RWPE2 (cell line): ENCODE data around the gene DGCR8.

Experiments
- ATAC-seq: fragments of 200-7000 bp; cut with Tn5 transposase; 3 replicates; pipeline ENCODE4 v1.9.1; 2021; ENCODE audit warnings: low read depth
- DNase-seq: peaks from one replicate; pipeline ENCODE4 v3.0.0-alpha.2; 2020; ENCODE audit warnings: low spot score
- H3K27ac ChIP-seq: fragments of 450-650 bp; 2 replicates; pipeline ENCODE4 v1.5.1; 2017; ENCODE audit warnings: mild to moderate bottlenecking; ENCODE audit not compliant: poor library complexity, severe bottlenecking
- H3K27me3 ChIP-seq: fragments of 250-450 bp; sonication (Bioruptor Pico); 2 replicates; pipeline ENCODE4 v1.5.1; 2021; ENCODE audit warnings: mild to moderate bottlenecking, moderate library complexity; ENCODE audit not compliant: insufficient read depth, poor library complexity, severe bottlenecking
- H3K36me3 ChIP-seq: fragments of 250-450 bp; sonication (Bioruptor Pico); 2 replicates; pipeline ENCODE4 v1.5.1; 2020; ENCODE audit warnings: low read depth, mild to moderate bottlenecking, moderate library complexity
- H3K4me1 ChIP-seq: fragments of 250-450 bp; sonication (Bioruptor Pico); 2 replicates; pipeline ENCODE4 v1.5.1; 2021; ENCODE audit warnings: mild to moderate bottlenecking, moderate library complexity; ENCODE audit not compliant: insufficient read depth, poor library complexity, severe bottlenecking
- H3K4me3 ChIP-seq: fragments of 250-450 bp; sonication (Bioruptor Pico); 2 replicates; pipeline ENCODE4 v1.5.1; 2021; ENCODE audit warnings: mild to moderate bottlenecking, moderate library complexity; ENCODE audit not compliant: severe bottlenecking
- H3K9me3 ChIP-seq: fragments of 250-450 bp; sonication (Bioruptor Pico); 2 replicates; pipeline ENCODE4 v1.5.1; 2021; ENCODE audit warnings: mild to moderate bottlenecking, moderate library complexity; ENCODE audit not compliant: severe bottlenecking
- TF ChIP-seq, protein P1 (sequence below): fragments of 450-650 bp; IDR thresholded peaks from one replicate; pipeline ENCODE4 v1.5.1; 2017; ENCODE audit warnings: mild to moderate bottlenecking, moderate library complexity; ENCODE audit not compliant: poor library complexity, severe bottlenecking

The DGCR8 gene

DNA sequence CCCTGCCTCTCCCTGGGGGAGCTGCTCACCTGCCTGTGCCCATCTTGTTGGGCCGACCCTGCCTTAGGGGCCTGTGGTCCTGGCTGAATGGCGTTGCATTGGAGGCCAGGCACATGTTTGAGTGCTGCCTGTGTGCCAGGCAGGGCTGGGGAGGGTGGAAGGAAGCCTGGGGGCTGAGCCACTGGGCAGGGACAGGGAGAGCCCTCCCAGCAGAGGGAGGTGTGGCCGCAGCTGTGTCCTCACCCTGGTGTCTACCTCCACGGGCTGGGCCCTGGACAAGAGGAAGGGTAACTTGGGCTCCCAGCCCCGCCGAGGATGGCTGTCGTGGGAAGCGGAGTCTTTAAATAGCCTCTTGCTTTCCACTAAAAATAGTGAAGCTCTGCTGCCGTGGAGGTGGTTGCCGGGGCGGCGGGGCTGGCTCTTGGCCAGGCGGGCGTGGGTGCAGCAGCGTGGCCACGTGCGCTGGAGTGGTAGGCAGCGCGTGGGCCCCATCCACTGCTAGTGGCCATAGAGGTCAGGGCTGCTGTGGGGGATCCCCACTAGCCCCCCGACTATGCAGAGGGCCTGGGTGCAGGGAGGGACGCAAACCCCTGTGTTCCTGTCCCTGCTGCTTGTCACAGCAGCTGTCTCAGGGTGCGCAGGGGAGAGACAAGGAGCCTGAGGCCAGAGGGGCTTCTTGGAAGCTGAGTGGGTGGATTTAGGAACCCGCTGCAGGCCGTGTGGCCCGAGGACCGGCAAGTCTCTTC lies 57.8 kb downstream of the DGCR8 start:
- Histone ChIP-seq H3K36me3 (no peaks in the 10 kb centered on the region; the same call in 1 of the 2 replicates), H3K4me1 (no peaks in the 10 kb centered on the region), H3K27ac (no peak overlapping the region), H3K9me3 (no peaks in the 10 kb centered on the region), H3K27me3 (no peaks in the 10 kb centered on the region), H3K4me3 (no peak overlapping the region)
- DNase-seq (no peak), ATAC-seq (no peak)
- TF ChIP-seq, protein P1, sequence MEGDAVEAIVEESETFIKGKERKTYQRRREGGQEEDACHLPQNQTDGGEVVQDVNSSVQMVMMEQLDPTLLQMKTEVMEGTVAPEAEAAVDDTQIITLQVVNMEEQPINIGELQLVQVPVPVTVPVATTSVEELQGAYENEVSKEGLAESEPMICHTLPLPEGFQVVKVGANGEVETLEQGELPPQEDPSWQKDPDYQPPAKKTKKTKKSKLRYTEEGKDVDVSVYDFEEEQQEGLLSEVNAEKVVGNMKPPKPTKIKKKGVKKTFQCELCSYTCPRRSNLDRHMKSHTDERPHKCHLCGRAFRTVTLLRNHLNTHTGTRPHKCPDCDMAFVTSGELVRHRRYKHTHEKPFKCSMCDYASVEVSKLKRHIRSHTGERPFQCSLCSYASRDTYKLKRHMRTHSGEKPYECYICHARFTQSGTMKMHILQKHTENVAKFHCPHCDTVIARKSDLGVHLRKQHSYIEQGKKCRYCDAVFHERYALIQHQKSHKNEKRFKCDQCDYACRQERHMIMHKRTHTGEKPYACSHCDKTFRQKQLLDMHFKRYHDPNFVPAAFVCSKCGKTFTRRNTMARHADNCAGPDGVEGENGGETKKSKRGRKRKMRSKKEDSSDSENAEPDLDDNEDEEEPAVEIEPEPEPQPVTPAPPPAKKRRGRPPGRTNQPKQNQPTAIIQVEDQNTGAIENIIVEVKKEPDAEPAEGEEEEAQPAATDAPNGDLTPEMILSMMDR: no peak

DNA sequence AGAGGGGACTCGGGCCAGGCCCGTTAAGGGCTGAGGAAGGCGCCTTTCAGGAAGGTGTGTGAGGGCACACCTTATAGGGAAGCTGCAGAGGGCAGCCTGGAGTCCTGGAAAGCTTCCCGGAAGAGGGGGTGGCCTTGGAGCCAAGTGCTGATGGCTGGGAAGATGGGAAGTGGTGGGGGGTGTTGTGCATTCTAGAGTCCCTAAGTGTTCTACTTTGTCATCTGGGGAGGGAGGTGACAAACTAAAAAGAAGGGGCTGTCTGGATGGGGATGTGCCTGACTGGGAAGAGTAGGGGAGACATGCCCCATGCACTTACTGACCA lies 58.3 kb downstream of the DGCR8 start:
- H3K9me3 ChIP-seq: no peaks in the 10 kb centered on the region
- DNase-seq (no peak), ATAC-seq (no peak)
- H3K4me3 ChIP-seq: no peak overlapping the region
- H3K27me3 ChIP-seq: no peaks in the 10 kb centered on the region
- TF ChIP-seq, protein P1: no peak
- no peaks in the 10 kb centered on the region; the same call in 1 of the 2 replicates for H3K36me3 ChIP-seq
- no peak overlapping the region for H3K27ac ChIP-seq
- H3K4me1 ChIP-seq: no peaks in the 10 kb centered on the region

DNA sequence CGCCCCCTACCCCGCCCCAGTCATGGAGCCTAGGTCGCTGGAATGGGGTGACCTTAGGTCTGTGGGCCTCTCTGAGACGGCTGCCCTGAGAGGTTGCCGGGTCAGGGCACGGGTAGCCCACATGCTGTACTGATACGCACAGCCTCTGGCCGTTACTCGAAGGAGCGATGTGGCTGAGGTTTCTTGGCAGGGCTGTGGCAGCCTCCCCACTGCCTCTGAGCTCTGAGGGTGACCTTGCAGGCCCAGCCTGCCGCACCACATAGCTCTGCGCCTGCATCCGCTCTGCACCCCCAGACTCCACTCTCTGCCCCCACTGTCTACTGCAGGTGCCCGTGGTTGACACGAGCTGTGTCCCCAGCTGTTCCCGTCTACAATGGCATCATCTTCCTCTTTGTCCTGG lies 58.8 kb downstream of the DGCR8 start:
- Histone ChIP-seq H3K36me3 (no peaks in the 10 kb centered on the region; the same call in 1 of the 2 replicates), H3K9me3 (no peaks in the 10 kb centered on the region), H3K27ac (no peak overlapping the region), H3K4me1 (no peaks in the 10 kb centered on the region), H3K27me3 (no peaks in the 10 kb centered on the region), H3K4me3 (no peak overlapping the region)
- no peak for DNase-seq
- TF ChIP-seq, protein P1: no peak
- no peak for ATAC-seq

DNA sequence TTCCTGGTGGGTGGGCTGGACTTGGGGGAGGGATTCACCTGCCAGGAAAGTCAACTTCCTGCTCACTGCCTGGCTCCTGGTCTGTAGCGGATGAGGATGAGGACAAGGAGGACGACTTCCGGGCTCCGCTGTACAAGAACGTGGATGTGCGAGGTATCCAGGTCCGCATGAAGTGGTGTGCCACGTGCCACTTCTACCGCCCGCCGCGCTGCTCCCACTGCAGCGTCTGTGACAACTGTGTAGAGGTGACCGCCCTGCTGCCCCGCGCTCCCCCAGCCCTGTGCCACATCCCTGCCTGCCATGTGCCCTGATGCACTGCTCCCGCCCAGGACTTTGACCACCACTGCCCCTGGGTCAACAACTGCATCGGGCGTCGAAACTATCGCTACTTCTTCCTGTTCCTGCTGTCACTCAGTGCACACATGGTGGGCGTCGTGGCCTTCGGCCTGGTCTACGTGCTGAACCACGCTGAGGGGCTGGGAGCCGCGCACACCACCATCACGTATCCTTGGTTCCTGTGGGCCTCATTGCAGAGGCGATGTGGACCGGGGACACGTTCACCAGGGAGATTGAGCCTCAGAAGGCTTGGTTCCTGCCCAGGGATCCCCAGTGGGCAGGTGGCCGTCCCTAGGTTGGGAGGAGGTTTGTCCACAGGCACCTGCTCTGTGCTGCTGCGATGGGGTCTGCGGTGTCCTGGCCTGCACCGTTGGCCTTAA lies 59.5 kb downstream of the DGCR8 start:
- no peak overlapping the region for H3K4me3 ChIP-seq
- no peaks in the 10 kb centered on the region for H3K27me3 ChIP-seq
- TF ChIP-seq, protein P1: no peak
- no peak for DNase-seq
- no peaks in the 10 kb centered on the region for H3K4me1 ChIP-seq
- H3K27ac ChIP-seq: no peak overlapping the region
- H3K36me3 ChIP-seq: no peaks in the 10 kb centered on the region; the same call in 1 of the 2 replicates
- H3K9me3 ChIP-seq: no peaks in the 10 kb centered on the region
- no peak for ATAC-seq

DNA sequence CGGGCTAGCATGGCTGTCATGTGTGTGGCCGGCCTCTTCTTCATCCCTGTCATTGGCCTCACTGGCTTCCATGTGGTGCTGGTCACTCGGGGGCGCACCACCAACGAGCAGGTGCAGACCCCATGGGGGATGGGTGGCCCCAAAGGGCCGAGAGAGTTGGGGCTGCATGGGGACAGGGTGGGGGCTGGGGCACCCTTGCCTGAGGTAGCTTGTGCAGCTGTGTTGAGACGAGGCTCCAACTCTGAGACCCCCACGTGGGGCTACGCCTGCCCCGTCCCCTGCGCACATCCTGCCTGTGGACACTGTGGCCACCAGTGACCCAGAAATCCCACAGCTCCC lies 60.0 kb downstream of the DGCR8 start:
- no peaks in the 10 kb centered on the region for H3K9me3 ChIP-seq
- ATAC-seq (no peak), DNase-seq (no peak)
- TF ChIP-seq, protein P1: no peak
- H3K36me3 ChIP-seq: no peaks in the 10 kb centered on the region; the same call in 1 of the 2 replicates
- H3K27me3 ChIP-seq: no peaks in the 10 kb centered on the region
- no peak overlapping the region for H3K4me3 ChIP-seq
- no peaks in the 10 kb centered on the region for H3K4me1 ChIP-seq
- H3K27ac ChIP-seq: no peak overlapping the region
